Iris pigment epithelial cell (primary cell): Measurements from ENCODE around the gene RTN4R.

Source experiments
- DNase-seq: peaks from one replicate; pipeline ENCODE4 v3.0.0-alpha.2; 2011; ENCODE audit warnings: low read depth

The RTN4R gene

GRCh38 chr22:20199413-20199842 lies 68.7 kb downstream of the RTN4R start:
- DNase-seq, result no peak

GRCh38 chr22:20198557-20199319 lies 69.4 kb downstream of the RTN4R start:
- no peak for DNase-seq

GRCh38 chr22:20197407-20198030 lies 70.6 kb downstream of the RTN4R start:
- DNase-seq, result no peak

- DNase-seq, result no peak
These were observed 71.8 kb downstream of the RTN4R start for GRCh38 chr22:20196094-20196842.

GRCh38 chr22:20194681-20195593 lies 73.2 kb downstream of the RTN4R start:
- no peak for DNase-seq

DNA sequence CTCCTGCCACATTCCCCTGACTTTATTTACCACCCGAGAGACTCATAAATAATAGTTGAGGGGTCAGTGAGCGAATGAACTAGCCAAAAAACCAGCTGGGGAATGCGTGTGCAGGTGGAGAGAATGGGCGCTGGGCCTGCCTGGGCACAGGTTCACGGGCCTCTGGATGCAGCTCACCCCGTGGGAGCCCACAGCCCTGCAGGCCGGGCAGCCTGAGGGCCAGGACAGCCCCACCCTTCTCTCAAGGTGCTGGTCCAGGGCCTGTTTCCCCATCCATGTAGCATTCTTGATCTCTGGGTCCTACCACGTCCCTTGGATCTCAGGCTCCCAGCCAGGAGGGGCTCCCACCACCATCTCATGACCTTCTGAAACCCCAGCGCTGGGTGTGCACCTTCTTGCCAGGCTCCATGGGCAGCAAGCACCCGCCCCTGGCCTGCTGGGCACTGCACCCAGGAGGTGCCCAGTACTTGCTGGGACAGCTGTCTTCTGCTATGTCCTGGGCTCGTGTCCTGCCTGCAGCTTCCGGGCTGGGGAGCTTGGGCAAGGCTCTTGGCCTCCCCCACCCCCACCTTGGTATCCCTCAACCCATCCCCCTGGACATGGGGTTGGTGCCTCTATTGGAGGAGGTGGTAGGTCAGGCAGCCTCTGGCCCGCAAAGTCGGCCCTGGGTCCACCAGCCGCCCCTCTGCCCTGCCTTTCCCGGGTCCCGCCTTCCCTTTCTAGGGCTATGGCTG lies 74.2 kb downstream of the RTN4R start:
- DNase-seq, result no peak

DNA sequence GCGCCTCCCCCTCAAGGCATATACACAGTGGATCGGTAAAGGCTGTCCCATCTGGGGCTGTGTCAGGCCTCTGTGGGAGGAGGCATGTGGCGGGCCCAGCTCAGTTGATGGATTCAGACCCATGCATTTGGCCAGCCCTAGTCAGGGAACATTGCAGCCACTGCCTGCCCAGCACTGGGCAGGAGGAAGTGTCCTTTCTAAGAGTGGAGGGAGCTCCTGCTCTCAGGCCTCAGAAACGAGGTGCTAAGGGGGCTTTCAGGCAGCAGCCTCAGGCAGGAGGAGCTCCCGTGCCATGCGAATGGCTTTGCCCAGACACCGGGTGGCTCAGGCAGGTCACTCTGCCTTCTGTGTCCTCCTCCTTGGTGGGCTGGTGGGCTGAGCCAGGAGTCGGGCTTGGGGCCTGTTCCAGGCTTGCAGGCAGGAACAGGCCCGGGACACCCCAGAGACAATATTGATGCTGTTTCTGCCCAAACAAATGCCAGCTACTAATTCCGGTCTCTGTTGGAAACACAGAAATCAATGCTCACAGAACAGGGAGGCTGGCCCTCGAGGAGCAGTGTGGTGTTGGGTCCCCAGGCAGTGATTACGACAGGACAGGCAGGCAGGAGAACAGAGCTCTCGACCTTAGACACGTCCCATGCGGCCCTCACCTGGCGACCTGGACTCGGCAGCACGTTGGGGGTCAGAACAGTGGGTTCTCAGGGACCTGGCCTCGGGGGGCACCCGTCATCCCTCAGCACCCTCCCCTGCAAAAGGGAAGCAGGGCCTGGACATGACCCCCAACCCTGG lies 75.0 kb downstream of the RTN4R start:
- no peak for DNase-seq

DNA sequence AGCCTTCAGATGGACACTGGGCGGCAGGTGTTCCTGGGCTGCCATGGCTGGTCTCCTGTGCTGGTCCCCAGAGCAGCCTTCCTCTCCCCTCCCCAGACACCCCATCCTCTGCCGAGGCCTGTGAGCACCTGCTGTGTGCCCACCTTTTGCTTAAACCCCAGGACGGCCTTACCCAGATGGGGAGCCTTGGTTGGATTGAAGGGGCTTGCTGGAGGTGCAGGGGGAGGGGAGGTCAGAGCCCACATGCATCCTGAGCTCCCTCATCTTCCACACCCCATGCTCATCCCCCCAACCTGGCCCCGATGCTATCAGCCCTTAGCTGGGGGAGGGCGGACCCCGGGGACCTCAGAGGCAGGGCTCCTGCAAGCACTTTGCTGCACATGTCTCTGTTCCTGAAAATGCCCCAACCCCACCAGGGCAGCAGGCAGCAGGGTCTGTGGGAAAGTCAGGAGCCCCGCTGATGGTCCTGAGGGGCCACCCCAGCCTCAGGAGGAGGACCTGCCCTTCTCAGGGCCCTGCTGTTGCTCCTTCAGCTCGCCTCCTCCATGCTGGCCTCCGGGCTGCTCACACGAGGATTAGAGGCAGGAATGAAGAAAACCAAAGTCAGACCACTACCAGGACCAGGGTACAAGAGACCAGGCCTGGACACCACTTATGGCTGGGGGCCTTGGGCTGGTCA lies 75.7 kb downstream of the RTN4R start:
- DNase-seq, result no peak

- no peak for DNase-seq
These were observed 76.3 kb downstream of the RTN4R start for GRCh38 chr22:20191803-20192202.
